Astrocyte of the spinal cord (primary cell): ENCODE results near the gene CBX4.
A peak's percentile ranks its signal among the peaks of the same experiment; 100 is the strongest.

Experiments
- DNase-seq: peaks from one replicate; pipeline ENCODE4 v3.0.0; 2011; ENCODE audit warnings: low read depth, low spot score
- H3K4me3 ChIP-seq: 2 replicates; pipeline ENCODE4 v1.5.1; 2011; ENCODE audit warnings: low read depth, mild to moderate bottlenecking, low read length, moderate library complexity
- in situ Hi-C: cut with HindIII; loops from 2 replicates; pipeline ENCODE4 v1.10.0; 2017; ENCODE audit warnings: low sequenced_read_pairs
- TF ChIP-seq, protein P1 (sequence below): IDR thresholded peaks from 2 replicates; pipeline ENCODE4 v1.5.1; 2012; ENCODE audit warnings: low read depth, mild to moderate bottlenecking, low read length, inconsistent platforms

The CBX4 gene

DNA sequence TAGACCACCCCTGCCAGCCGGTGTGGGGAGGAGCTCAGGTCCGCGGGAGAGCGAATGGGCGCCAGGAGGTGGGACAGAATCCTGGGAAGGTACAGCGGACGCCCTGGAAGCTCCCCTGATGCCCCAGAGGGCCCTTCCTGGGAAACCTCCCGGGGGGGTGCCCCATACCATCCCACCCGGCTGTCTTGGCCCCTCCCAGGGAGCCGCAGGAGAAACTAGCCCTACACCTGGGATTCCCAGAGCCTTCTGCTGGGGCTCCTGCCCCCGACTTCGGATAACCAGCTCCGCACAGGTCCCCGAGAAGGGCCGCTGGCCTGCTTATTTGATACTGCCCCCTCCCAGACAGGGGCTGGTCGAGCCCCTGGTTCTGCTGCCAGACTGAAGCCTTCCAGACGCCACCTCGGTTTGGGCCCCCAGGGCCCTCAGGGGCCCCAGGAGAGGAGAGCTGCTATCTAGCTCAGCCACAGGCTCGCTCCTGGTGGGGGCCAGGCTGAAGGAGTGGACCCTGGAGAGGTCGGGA is 3.0 kb upstream of the CBX4 start:
- TF ChIP-seq, protein P1, sequence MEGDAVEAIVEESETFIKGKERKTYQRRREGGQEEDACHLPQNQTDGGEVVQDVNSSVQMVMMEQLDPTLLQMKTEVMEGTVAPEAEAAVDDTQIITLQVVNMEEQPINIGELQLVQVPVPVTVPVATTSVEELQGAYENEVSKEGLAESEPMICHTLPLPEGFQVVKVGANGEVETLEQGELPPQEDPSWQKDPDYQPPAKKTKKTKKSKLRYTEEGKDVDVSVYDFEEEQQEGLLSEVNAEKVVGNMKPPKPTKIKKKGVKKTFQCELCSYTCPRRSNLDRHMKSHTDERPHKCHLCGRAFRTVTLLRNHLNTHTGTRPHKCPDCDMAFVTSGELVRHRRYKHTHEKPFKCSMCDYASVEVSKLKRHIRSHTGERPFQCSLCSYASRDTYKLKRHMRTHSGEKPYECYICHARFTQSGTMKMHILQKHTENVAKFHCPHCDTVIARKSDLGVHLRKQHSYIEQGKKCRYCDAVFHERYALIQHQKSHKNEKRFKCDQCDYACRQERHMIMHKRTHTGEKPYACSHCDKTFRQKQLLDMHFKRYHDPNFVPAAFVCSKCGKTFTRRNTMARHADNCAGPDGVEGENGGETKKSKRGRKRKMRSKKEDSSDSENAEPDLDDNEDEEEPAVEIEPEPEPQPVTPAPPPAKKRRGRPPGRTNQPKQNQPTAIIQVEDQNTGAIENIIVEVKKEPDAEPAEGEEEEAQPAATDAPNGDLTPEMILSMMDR: no peak
- in situ Hi-C loops: no loop called here
- no peak for DNase-seq
- H3K4me3 ChIP-seq: no peak overlapping the region

DNA sequence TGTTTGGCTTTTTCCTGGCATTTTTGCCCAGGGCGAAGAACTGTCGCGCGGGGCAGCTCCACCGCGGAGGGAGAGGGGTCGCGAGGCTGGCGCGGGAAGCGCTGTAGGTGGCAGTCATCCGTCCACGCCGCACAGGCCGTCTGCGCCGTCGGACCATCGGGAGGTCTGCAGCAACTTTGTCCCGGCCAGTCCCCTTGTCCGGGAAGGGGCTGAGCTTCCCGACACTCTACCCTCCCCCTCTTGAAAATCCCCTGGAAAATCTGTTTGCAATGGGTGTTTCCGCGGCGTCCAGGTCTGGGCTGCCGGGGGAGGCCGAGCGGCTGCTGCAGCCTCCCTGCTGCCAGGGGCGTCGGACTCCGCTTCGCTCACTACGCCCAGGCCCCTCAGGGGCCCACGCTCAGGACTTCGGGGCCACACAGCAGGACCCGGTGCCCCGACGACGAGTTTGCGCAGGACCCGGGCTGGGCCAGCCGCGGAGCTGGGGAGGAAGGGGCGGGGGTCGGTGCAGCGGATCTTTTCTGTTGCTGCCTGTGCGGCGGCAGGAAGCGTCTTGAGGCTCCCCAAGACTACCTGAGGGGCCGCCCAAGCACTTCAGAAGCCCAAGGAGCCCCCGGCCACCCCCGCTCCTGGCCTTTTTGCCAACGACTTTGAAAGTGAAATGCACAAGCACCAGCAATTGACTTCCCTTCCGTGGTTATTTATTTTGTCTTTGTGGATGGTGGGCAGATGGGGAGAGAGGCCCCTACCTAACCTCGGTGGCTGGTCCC is 2.3 kb upstream of the CBX4 start:
- in situ Hi-C loops: no loop called here
- no peak for DNase-seq
- TF ChIP-seq, protein P1: no peak
- no peak overlapping the region for H3K4me3 ChIP-seq

DNA sequence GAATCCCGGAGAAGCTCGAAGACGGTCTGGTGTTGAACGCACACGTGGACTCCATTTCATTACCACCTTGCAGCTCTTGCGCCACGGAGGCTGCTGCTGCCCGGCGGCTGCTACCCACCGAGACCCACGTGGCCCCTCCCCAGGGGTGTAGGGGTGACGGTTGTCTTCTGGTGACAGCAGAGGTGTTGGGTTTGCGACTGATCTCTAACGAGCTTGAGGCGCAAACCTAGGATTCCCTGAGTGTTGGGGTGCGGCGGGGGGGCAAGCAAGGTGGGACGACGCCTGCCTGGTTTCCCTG is 1.7 kb upstream of the CBX4 start:
- H3K4me3 ChIP-seq: no peak overlapping the region
- in situ Hi-C loops: no loop called here
- TF ChIP-seq, protein P1: no peak
- DNase-seq: no peak

DNA sequence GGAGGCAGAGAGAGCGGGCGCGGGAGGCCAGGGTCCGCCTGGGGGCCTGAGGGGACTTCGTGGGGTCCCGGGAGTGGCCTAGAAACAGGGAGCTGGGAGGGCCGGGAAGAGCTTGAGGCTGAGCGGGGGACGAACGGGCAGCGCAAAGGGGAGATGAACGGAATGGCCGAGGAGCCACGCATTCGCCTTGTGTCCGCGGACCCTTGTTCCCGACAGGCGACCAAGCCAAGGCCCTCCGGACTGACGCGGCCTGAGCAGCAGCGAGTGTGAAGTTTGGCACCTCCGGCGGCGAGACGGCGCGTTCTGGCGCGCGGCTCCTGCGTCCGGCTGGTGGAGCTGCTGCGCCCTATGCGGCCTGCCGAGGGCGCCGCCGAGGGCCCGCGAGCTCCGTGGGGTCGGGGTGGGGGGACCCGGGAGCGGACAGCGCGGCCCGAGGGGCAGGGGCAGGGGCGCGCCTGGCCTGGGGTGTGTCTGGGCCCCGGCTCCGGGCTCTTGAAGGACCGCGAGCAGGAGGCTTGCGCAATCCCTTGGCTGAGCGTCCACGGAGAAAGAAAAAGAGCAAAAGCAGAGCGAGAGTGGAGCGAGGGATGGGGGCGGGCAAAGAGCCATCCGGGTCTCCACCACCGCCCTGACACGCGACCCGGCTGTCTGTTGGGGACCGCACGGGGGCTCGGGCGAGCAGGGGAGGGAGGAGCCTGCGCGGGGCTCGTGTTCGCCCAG is 1.2 kb upstream of the CBX4 start:
- in situ Hi-C loops: no loop called here

DNA sequence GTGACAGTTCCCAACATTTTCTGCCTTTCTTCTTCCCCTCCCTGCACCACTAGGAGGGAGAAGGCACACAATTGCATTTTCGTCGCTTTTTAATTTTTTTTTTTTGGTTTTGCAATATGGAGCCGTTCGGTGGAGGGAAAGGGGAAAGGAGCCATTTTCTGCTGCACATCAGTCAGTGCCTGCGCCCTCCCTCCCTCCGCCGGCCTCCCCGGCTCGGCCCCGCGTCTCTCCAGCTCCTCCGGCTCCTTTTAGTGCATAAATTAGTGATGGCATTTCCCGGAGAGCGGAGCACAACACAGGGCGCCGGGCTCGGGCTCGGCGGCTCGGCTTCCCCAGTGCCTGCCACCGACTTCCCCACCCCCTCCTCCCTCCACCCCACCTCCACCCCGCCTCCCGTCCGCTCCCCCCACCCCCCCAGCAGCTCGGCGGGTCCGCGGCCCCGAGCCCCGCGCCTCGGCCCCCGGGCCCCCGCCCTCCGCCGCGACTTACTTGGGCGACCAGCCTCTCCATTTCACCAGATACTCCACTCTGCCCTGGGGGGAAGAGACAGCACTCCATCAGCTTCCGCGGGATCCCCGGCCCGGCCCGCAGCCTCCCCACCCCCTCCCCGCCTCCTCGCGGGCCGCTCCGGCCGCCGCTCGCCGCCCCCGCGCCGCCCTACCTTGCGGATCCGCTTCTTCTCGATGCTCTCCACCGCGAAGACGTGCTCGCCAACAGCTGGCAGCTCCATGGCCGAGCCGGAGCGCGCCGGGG is 542 bp downstream of the CBX4 start:
- H3K4me3 ChIP-seq: peak overlapping the region; percentile 76
- in situ Hi-C loops: no loop called here
- TF ChIP-seq, protein P1: no peak
- DNase-seq: peak; percentile 76

More for the DNA sequence above, 1.2 kb upstream of the CBX4 start:
- TF ChIP-seq, protein P1: peak; percentile 25
- DNase-seq: peak; percentile 28
- H3K4me3 ChIP-seq: no peak overlapping the region

DNA sequence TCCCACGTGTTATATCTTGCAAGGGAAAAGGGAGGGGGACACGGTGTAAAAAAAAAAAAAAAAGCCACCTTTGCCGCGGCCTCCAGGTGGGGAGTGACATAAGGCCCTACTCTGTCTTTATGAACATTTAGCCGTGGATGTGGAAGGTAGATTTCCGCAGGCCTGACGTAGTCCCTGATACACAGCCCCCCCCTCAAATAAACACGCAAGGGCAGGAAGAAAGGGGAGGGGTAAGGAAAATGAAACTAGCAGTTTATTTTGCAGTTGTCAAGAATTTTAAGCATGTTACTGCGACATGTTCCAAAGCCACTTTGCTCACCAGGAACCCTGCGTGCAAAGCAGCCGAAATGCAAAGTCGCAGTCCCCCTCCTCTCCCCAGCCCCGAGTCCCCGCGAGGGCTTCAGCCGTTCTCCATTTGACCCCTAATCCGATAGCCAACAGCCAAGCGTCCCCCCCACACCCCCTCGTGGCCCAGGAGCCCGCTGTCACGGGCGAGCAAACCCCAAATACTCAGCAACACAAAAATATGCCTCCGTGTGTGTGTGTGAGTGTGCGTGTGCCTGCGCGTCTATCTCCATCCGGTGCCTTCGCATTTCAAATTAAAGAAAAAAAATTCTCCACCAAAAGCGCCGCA is 1.2 kb downstream of the CBX4 start:
- in situ Hi-C loops: no loop called here
- DNase-seq: no peak
- TF ChIP-seq, protein P1: no peak
- H3K4me3 ChIP-seq: peak overlapping the region; percentile 76
